CD4-positive, alpha-beta T cell treated with Interleukin-15 for 4 hours (primary cell): ENCODE measurements around the gene TRIM38.
A peak's percentile ranks its signal among the peaks of the same experiment; 100 is the strongest.

Source experiments
- DNase-seq: peaks from one replicate; pipeline ENCODE4 v3.0.0-alpha.2; 2020; ENCODE audit warnings: low spot score

The TRIM38 gene

GRCh38 chr6:26026833-26027490, 64.4 kb downstream of the TRIM38 start:
- peak; percentile 98 for DNase-seq

GRCh38 chr6:26027491-26028211, 65.0 kb downstream of the TRIM38 start:
- no peak for DNase-seq

GRCh38 chr6:26028212-26028745, 65.7 kb downstream of the TRIM38 start:
- DNase-seq, result no peak

GRCh38 chr6:26028746-26029569, 66.4 kb downstream of the TRIM38 start:
- no peak for DNase-seq

GRCh38 chr6:26029570-26029856, 66.9 kb downstream of the TRIM38 start:
- DNase-seq, result no peak

- DNase-seq, result no peak
Observed at GRCh38 chr6:26029857-26030653, 67.5 kb downstream of the TRIM38 start.

- DNase-seq, result no peak
Observed at GRCh38 chr6:26030716-26031115, 68.1 kb downstream of the TRIM38 start.

- no peak for DNase-seq
Observed at GRCh38 chr6:26031151-26031594, 68.6 kb downstream of the TRIM38 start.

GRCh38 chr6:26031595-26032339, 69.2 kb downstream of the TRIM38 start:
- DNase-seq, result peak; percentile 93

GRCh38 chr6:26032340-26033084, 69.9 kb downstream of the TRIM38 start:
- peak; percentile 8 for DNase-seq

- peak; percentile 87 for DNase-seq
Observed at GRCh38 chr6:26033085-26033940, 70.7 kb downstream of the TRIM38 start.

GRCh38 chr6:26033941-26034354, 71.3 kb downstream of the TRIM38 start:
- DNase-seq, result no peak

- DNase-seq, result no peak
Observed at GRCh38 chr6:26034905-26035304, 72.3 kb downstream of the TRIM38 start.
